Activated T-cell treated with anti-CD3 and anti-CD28 coated beads, Interleukin-2, amount 50 U/mL, for 72 hours (primary cell): Measurements from ENCODE around the gene FLACC1. TPM values are rescaled to one million over a fixed set of nuclear protein-coding genes. Genes with fewer than 3 reads are reported as not detected.

Experiments
- ATAC-seq, 2 donors: fragments of 150-1000 bp; cut with Tn5 transposase; replicated peaks in 1 of 2; 2 replicates each; pipeline ENCODE4 v1.10.0; 2021; ENCODE audit warnings: moderate library complexity in 2 of 2, mild to moderate bottlenecking in 1 of 2
- DNase-seq, 2 donors: peaks; one replicate each; pipeline ENCODE4 v3.0.0; 2021 to 2022; ENCODE audit warnings: mixed read lengths in 1 of 2
- H3K27ac Mint-ChIP-seq: one replicate; pipeline ENCODE4 v1.8.0; 2022; ENCODE audit warnings: mild to moderate bottlenecking, moderate library complexity, mixed read lengths
- H3K27me3 Mint-ChIP-seq: one replicate; pipeline ENCODE4 v1.8.0; 2022; ENCODE audit warnings: low read depth, mixed read lengths
- H3K36me3 Mint-ChIP-seq, 2 donors: one replicate each; pipeline ENCODE4 v1.8.0; 2022; ENCODE audit warnings: mixed read lengths in 2 of 2, mild to moderate bottlenecking in 1 of 2; ENCODE audit not compliant: insufficient read depth in 2 of 2
- H3K4me1 Mint-ChIP-seq: one replicate; pipeline ENCODE4 v1.8.0; 2022; ENCODE audit warnings: low read depth, mixed read lengths
- H3K4me3 Mint-ChIP-seq, 2 donors: one replicate each; pipeline ENCODE4 v1.8.0; 2022; ENCODE audit warnings: mild to moderate bottlenecking in 2 of 2, mixed read lengths in 2 of 2, moderate library complexity in 2 of 2
- H3K9me3 Mint-ChIP-seq, 2 donors: one replicate each; pipeline ENCODE4 v1.8.0; 2022; ENCODE audit warnings: mixed read lengths in 2 of 2
- total RNA-seq, 2 donors: library from RNA; stranded (reverse); gene quantifications; one replicate each; pipeline ENCODE4 v1.2.3, GENCODE V29; 2022

FLACC1 gene
- total RNA-seq, 2 donors from 2014 or later = 3.3 to 3.7 TPM

DNA sequence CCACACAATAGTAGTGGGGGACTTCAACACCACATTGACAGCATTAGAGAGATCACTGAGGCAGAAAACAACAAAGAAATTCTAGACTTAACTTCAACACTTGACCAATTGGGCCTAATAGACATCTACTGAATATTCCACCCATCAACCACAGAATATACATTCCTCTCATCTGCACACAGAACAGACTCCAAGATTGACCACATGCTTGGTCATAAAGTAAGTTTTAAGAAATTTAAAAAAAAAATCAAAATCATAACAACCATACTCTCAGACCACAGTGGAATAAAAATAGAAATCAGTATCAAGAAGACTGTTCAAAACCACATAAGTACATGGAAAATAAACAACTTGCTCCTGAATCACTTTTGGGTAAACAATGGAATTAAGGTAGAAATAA lies 9.0 kb upstream of the FLACC1 start:
- DNase-seq (no peak), ATAC-seq (no peak)
- peaks cover 10 to 25% of the 10 kb centered on the region in 2 donors for H3K36me3 Mint-ChIP-seq
- no peaks in the 10 kb centered on the region for H3K27me3 Mint-ChIP-seq
- peaks cover 11% of the 10 kb centered on the region for H3K4me1 Mint-ChIP-seq
- no peak overlapping the region for H3K27ac Mint-ChIP-seq
- H3K9me3 Mint-ChIP-seq = peaks cover 2 to 11% of the 10 kb centered on the region in 2 donors
- H3K4me3 Mint-ChIP-seq = no peak overlapping the region

DNA sequence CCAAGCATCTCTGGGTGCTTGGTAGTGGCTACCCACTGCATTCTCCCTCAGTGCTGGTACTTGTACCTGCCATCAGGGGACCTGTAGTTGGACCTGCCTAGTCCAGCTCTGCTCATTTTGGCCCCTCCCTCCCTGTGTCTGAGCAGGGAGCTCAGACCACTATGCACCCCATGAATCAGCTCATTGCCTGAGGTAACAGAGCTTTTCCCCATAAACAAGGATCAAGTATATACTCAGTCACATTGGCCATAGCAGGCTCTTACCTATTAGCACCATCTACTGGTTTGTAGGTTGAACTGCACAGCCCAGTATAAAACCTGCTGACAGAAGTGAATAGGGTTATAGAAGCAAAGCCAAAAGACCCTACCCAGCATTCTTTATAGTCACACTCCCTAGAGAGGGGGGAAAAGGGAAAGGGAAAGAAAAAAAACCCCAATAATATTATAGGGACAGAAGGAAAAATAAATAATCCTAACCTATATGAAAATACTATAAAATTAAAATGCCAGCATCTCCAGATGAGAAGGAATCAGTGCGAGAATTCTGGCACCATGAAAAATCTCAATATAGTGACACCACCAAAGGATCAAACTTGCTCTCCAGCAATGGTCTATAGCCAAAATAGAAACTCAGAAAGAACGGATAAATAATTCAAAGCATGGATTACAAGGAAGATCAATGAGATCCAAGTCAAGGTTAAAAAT lies 6.9 kb upstream of the FLACC1 start:
- DNase-seq = peak; percentile 8 to 34
- H3K9me3 Mint-ChIP-seq = peaks cover 2 to 11% of the 10 kb centered on the region in 2 donors
- H3K4me3 Mint-ChIP-seq = no peak overlapping the region
- H3K27me3 Mint-ChIP-seq = no peaks in the 10 kb centered on the region
- ATAC-seq = peak; percentile 86 to 93
- H3K27ac Mint-ChIP-seq = no peak overlapping the region
- peaks cover 8 to 23% of the 10 kb centered on the region in 2 donors for H3K36me3 Mint-ChIP-seq
- H3K4me1 Mint-ChIP-seq = peaks cover 28% of the 10 kb centered on the region

DNA sequence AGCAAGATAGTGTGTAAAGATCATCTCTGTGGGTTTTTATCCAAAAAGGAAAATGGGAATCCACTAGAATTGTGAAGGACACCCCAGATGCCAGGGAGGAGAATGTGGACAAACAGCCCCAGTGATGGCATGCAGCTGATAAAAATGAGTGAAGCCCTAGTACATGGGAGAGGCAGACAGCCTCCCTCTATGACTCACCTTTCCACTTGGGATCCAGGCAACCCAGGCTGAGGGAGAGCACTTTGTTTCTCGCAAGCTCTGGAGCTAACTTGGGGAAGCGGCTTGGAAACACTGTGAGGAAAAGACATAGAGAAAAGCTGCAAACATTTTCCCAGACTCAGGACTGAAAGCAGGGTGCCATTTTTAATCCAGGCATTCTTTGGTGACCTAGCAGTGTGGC lies 5.3 kb upstream of the FLACC1 start:
- peaks cover 9 to 15% of the 10 kb centered on the region in 2 donors for H3K36me3 Mint-ChIP-seq

GRCh38 chr2:201361078-201361733 lies 4.1 kb upstream of the FLACC1 start:
- ATAC-seq (no peak), DNase-seq (no peak)
- H3K4me1 Mint-ChIP-seq = peaks cover 34% of the 10 kb centered on the region
- no peak overlapping the region for H3K27ac Mint-ChIP-seq
- H3K27me3 Mint-ChIP-seq = no peaks in the 10 kb centered on the region
- no peaks in the 10 kb centered on the region for H3K9me3 Mint-ChIP-seq
- no peak overlapping the region for H3K4me3 Mint-ChIP-seq
- peaks cover 5 to 6% of the 10 kb centered on the region in 2 donors for H3K36me3 Mint-ChIP-seq

More for the DNA sequence above, 5.3 kb upstream of the FLACC1 start:
- ATAC-seq (no peak), DNase-seq (no peak)
- H3K27ac Mint-ChIP-seq = no peak overlapping the region
- peaks cover 0 to 4% of the 10 kb centered on the region in 2 donors for H3K9me3 Mint-ChIP-seq
- peaks cover 34% of the 10 kb centered on the region for H3K4me1 Mint-ChIP-seq
- no peak overlapping the region for H3K4me3 Mint-ChIP-seq
- H3K27me3 Mint-ChIP-seq = no peaks in the 10 kb centered on the region

DNA sequence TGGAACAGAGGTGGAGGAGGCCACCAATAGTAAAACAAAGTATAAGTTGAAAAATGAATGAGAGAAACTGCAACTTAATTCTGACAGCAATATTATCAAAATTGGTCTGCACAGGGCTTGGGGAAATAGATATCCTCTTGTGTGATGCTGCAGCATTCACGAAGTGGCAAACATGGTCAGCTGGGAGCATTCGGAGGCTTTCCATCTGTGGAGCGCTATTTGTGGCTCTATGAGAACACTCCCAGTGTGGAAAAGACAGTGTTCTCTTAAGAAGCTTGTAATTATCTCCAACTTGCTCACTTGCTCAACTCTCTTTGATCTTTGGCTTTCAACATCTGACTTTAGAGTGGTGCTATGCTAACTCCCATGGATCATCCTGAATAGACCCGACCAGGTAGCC lies 3.1 kb upstream of the FLACC1 start:
- ATAC-seq (no peak), DNase-seq (no peak)
- Mint-ChIP-seq H3K36me3 (peaks cover 3% of the 10 kb centered on the region in 2 donors), H3K27me3 (no peaks in the 10 kb centered on the region), H3K4me3 (no peak overlapping the region), H3K9me3 (no peaks in the 10 kb centered on the region), H3K4me1 (peaks cover 34% of the 10 kb centered on the region), H3K27ac (peak overlapping the region; percentile 44)

GRCh38 chr2:201358684-201359083 lies 1.5 kb upstream of the FLACC1 start:
- no peaks in the 10 kb centered on the region for H3K9me3 Mint-ChIP-seq
- H3K4me1 Mint-ChIP-seq = peaks cover 28% of the 10 kb centered on the region
- peak; percentile 39 to 52 for DNase-seq
- H3K27me3 Mint-ChIP-seq = no peaks in the 10 kb centered on the region
- H3K4me3 Mint-ChIP-seq = no peak overlapping the region
- H3K27ac Mint-ChIP-seq = no peak overlapping the region
- peaks cover 3% of the 10 kb centered on the region in 2 donors for H3K36me3 Mint-ChIP-seq
- peak; percentile 84 to 94 for ATAC-seq

DNA sequence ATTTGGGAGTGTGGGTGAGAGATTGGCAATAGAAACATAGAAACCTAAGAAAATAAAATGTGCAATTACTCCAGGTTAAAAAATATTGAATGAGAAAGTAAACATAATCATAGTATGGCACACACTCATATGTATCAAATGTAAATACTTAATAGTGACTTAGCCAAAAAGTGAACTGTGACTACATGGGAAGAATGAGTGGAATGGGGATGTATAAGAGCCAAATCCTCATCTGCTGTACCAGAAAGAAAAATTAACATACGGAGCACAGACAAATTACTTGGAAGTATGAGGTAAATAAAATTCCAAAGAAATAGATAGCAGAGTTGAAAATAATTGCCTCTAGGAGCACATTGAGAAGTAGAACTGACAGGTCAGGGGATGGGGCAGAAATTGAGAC lies 4.0 kb downstream of the FLACC1 start:
- Mint-ChIP-seq H3K27ac (no peak overlapping the region), H3K27me3 (no peaks in the 10 kb centered on the region), H3K9me3 (no peaks in the 10 kb centered on the region), H3K36me3 (no peaks in the 10 kb centered on the region), H3K4me3 (no peak overlapping the region), H3K4me1 (no peaks in the 10 kb centered on the region)
- ATAC-seq = no peak
- DNase-seq = no peak

DNA sequence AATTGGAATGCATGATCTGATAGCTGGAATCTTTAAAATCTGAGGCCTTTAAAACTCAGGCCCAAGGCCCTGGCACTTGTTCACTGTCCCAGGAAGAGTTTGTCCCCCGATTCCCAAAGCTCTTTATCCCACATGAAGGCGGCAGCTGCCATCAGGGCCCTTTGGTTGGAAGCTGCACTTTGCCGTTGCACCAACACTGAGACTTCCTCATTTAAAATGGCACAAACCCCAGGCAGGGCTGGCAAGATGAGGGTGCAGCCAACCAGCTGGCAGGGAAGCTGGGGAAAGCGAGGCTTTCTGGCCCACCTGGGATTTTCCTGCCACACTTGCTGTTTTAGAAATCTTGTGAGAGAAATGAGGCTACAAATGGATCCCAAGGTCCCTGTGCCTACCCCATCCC lies 6.3 kb downstream of the FLACC1 start:
- Mint-ChIP-seq H3K9me3 (no peaks in the 10 kb centered on the region), H3K27ac (no peak overlapping the region), H3K27me3 (no peaks in the 10 kb centered on the region)

DNA sequence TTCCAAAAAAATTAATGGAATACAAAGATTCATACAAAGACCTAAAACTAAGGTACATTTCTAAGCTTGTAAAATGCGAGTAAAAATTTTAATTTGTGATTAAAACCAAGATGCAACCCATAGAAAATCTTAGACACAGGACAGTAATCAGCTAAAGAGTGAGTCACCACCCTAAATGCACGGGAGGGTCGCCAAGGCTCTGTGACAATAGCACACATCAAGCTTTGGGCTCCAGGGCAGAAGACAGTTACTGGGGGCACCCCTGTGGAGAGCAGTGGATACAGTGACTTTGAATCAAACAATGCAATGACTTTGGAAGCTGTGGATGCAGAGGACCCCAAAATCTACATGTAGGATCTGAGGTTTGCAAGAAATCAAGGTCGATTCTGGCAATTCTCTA lies 7.5 kb downstream of the FLACC1 start:
- no peaks in the 10 kb centered on the region for H3K4me1 Mint-ChIP-seq
- H3K9me3 Mint-ChIP-seq = no peaks in the 10 kb centered on the region
- no peak for ATAC-seq

More for the DNA sequence above, 6.3 kb downstream of the FLACC1 start:
- DNase-seq = no peak
- Mint-ChIP-seq H3K4me3 (no peak overlapping the region), H3K36me3 (no peaks in the 10 kb centered on the region), H3K4me1 (no peaks in the 10 kb centered on the region)
- ATAC-seq = no peak

GRCh38 chr2:201348758-201349157 lies 8.4 kb downstream of the FLACC1 start:
- Mint-ChIP-seq H3K4me1 (no peaks in the 10 kb centered on the region), H3K9me3 (no peaks in the 10 kb centered on the region), H3K27me3 (no peaks in the 10 kb centered on the region), H3K36me3 (peaks cover 2 to 3% of the 10 kb centered on the region in 2 donors), H3K4me3 (no peak overlapping the region), H3K27ac (no peak overlapping the region)
- no peak for ATAC-seq
- no peak for DNase-seq

More for the DNA sequence above, 7.5 kb downstream of the FLACC1 start:
- Mint-ChIP-seq H3K27ac (no peak overlapping the region), H3K27me3 (no peaks in the 10 kb centered on the region), H3K4me3 (no peak overlapping the region), H3K36me3 (peaks cover 2 to 3% of the 10 kb centered on the region in 2 donors)
- no peak for DNase-seq

- Mint-ChIP-seq H3K4me1 (no peaks in the 10 kb centered on the region), H3K27ac (no peak overlapping the region), H3K27me3 (no peaks in the 10 kb centered on the region), H3K4me3 (no peak overlapping the region), H3K9me3 (no peaks in the 10 kb centered on the region), H3K36me3 (peaks cover 4 to 5% of the 10 kb centered on the region in 2 donors)
- DNase-seq (no peak), ATAC-seq (no peak)
Observed at GRCh38 chr2:201347138-201347537, 10.0 kb downstream of the FLACC1 start.

- no peaks in the 10 kb centered on the region for H3K4me1 Mint-ChIP-seq
- no peaks in the 10 kb centered on the region for H3K27me3 Mint-ChIP-seq
- no peak for DNase-seq
- no peak overlapping the region for H3K27ac Mint-ChIP-seq
- peaks cover 6% of the 10 kb centered on the region in 2 donors for H3K36me3 Mint-ChIP-seq
- ATAC-seq = no peak
- H3K9me3 Mint-ChIP-seq = no peaks in the 10 kb centered on the region
- no peak overlapping the region for H3K4me3 Mint-ChIP-seq
Observed at GRCh38 chr2:201345625-201346213, 11.4 kb downstream of the FLACC1 start.

DNA sequence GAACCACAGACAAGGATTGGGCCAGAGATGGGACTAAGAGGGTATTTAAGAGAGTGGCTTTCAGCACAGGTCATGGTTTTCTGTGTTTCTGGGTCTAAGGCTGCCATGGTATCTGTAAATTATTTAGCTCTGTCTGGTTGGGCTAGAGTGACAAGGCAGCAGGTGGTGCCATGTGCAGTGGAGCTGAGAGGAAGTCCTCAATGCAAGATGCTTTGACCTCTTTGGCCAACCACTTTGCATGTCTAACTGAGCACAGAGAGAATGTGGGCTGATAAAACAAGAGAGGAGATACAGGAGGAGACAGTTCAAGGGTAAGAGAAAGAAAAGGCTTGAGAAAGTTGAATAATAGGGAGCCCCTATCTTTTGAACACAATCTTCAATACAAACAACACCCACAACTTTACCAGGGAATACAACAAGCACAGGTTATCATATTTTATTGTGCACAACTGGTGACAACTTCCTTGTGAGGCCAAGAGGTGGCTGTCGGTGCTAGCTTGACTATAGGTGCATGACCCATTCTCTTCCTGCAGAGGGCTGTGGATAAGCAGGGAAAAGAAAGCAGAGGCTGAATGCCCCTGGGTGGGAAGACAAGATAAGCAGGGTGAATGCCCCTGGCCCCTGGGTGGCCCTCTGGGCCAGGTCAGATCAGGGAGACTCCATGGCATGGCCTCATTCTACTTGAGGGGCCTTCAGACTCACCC lies 12.3 kb downstream of the FLACC1 start:
- Mint-ChIP-seq H3K4me1 (no peaks in the 10 kb centered on the region), H3K27me3 (no peaks in the 10 kb centered on the region), H3K27ac (no peak overlapping the region), H3K36me3 (peaks cover 8% of the 10 kb centered on the region in 2 donors), H3K4me3 (no peak overlapping the region), H3K9me3 (peaks cover 1 to 2% of the 10 kb centered on the region in 2 donors)
- ATAC-seq (no peak), DNase-seq (no peak)
